GM04504 (cell line): Measurements from ENCODE around the gene HIVEP3.
"Not testable (repeated sequence)": the region's sequence is repeated elsewhere in the genome, so short reads cannot be mapped to it uniquely, and the experiment has no call there.

Experiments
- DNase-seq: peaks from one replicate; pipeline ENCODE4 v3.0.0-alpha.2; 2012; ENCODE audit warnings: low read depth

The HIVEP3 gene

DNA sequence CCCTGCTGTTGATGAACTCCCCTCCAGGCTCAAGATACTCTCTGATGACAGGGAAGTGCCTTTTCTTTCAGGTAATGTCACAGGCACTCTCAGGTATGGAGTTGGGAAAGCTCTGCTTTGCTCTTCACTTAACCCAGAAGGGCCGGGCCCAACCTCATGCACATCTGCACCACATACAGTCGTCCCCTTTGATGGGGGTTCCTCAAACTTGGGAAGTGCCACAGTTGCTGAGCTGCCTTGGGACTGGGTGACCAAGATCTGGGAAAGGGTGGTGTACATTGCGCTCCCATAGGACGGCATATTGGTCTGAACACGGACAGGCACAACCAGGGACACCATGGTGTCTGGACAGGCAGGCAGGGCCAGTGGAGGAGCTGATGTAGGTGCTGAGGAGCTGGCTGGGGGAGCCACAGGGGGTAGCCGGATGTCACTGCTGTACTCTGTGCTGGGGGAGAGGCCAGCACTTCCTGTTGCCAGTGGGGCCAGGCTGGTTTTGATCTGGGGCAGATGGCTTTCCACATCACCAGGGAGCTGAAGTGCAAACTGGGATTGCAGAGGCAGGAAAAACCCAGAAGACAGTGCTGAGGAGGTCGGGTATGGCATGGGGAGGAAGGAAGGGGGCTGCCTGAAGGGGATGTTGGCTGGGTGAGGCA lies 338.1 kb downstream of the HIVEP3 start:
- DNase-seq = no peak

DNA sequence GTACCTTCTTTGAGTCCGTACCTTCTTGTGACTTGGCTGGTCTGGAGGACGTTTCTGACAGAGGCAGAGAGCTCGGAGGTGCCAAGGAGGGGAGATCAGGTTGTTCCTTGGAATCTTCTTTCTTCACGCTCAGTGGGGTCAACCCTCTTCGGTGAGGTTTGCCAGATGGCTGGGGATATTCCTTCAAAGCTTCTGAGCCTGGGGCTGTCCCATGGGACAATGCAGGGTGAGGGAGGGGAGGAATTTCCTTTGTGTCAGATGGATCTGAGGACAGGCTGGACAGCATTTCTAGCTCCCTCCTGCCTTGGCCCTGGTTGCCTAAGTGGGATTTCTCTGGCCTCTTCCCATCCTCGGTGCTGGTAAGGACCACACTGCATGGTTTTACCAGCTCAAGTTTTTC lies 338.7 kb downstream of the HIVEP3 start:
- DNase-seq = no peak

DNA sequence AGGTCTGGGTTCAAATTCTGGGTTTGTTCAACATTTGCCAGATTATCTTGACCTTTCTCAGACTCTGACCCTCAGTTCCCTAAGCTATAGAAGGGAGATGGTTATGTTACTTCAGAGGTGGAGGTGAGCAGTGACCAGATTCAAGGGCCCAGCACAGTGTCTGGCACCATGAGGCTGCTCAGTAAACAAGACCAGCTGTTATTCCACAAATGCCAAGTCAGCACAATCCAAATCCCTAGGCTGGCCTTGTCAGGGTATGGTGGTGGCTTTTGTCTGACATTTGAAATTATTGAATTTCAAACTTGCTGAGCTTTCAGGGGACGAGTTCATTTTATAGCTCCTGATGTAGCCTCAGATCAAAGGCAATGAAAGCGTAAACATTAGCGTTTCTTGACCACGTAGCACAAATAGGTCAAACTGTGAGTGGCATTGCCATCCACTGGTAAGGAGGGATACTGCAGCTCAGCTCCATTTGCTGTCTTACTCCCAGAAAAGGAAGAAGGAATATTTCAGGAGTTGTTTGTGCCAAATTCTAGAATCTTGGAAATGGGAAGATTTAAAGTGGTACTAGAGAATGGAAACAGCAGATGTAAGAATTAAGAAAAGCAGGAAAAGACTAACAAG lies 339.9 kb downstream of the HIVEP3 start:
- no peak for DNase-seq

DNA sequence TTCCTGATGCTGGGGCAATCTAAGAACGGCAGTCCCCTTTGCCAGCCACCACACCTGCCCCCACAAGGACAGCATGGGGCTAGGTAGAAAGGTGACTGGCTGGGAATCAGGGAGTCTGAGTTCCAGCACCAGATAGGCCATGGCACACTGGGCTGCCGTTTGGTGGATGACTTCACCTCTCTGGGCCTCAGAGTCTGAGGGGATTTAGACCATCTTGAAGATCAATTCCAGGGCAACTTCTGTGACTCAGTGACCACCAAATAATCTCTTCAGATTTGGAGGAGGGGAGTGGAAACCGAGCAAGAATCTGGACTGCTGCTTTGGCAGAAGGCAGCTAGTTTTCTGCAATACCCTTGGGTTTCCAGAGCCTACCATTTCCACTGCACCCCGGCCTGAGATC lies 342.1 kb downstream of the HIVEP3 start:
- no peak for DNase-seq

DNA sequence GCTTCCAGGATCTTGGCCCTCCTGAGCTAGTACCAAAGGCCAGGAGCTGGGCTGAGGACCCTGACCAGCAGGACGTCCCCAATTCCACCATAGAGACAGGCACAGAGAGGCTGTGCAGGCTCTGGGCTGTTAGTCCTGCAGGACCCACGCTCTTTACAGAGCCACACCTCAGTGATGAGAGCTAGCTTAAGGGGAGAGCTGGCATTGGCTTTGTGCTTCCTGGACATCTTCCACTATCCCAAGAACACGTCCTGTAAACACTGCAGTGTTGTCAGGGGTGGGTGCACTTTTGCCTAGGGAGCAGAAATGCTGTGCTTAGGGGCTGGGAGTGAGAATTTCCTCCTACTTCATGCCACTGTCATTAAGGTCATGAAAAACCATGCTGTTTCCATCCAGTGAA lies 342.5 kb downstream of the HIVEP3 start:
- no peak for DNase-seq

DNA sequence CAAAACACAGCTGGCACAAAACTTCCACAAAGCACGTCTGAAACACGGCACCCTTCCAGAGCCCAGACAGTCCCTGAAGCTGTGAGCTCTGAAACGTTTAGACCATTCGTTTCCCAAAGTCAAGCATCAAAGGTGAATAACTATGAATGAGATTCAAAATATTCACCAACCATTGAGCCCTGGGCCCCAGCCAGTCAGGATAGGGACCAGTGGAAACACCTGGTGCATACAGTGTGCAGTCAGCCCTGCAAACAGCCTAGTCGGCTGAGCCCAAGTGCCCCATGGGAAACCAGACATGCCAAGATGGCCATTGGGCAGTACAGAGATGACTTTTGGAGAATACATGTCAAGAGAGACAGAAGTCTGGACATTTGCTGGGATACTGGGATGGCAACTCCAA lies 343.9 kb downstream of the HIVEP3 start:
- DNase-seq = no peak

DNA sequence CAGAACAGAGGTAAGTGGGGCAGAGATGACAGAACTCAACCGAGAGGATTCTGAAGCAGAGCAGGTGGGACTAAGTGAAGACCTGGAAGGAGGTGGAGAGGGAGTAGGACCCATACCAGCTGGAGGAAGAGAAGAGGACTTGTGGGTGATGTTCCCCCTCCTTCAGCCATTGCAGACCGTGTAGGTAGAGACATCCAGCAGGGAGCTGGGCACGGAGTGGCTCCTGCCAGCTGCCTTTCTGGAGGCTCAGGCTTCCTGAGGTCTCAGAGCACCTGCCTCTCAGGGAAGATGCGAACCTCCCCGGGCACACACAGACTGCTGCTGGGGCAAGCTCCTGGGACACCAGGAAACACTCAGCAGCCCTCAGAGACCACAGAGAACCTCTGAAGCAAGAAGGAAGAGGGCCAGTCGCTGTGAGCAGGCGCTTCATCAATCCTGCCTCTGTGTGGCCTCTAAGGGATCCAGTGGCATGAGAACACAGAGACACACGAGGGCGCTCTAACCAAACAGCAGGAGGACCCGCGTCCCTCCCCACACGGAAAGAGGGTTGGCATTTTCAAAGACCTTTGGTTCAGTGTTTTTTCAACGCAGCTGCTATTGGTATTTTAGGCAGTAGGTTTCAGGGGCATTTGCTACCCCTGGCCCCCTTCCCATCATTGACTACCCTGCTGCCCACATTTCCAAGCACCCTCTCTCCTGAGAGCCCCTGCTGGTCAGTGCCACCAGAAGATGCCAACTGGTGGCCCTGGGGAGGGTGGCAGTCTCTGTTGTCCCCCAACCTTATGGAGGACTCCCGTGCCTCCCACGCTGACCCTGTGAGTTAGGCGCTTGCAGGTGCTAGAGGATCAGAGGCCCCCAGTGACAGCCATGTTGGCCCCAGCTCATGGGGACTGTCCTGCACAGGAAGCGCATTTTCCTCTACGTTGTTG lies 344.7 kb downstream of the HIVEP3 start:
- DNase-seq = peak; percentile 64

DNA sequence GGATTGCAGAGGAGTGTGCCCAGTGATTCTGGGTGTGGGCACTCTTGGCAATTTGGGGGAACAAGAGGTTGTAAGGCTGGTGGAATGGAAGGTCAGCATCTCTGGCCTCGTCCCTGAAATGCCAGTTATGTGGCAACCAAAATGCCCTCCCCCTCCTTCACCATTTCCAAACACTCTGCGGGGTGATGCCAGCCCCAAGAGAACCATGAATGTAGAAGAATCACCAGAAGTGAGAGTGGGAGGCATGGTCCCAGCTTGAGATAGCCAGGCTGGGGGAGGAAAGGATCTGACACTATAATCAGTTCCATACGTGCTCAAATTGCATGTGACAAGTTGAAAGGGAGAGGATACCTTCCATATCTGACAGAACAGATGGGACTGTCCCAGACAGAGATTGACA lies 345.5 kb downstream of the HIVEP3 start:
- DNase-seq = no peak

DNA sequence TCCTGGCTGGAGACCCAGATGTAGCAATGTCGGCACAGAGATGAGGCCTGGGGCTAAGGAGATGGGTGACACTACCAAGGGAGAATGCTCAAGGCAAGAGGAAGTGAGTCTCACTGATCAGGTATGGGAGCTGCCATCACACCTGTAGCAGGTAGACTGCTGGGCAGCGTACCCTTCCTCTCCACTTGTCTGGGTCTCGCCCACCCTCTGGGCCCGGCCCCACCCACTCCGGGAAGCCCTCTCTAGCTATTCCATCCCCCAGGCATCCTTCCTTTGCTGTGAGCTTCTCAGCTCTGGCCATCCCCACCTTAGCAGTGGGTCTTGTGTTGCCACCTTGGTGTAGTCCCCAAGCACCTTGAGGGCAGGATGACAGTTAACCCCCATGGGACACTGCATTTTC lies 346.5 kb downstream of the HIVEP3 start:
- no peak for DNase-seq

DNA sequence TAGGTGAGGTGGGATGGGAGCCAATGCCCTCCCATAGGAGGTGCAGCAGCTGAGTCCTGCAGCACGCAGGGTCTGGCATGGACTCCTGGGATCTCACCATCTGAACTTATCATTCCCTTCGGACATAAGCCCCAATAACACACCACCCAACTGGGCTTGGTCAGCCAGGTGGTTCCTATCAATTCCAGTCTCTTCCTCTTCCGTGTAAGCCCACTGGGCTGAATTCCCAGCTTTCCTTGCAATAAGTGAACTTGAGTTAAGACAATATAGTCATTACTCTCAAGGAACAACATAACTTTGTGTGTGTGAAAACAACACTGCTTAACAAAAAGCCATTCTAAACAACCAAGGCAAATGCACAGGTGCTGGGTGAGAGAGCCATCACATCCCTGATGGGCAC lies 347.7 kb downstream of the HIVEP3 start:
- no peak for DNase-seq

DNA sequence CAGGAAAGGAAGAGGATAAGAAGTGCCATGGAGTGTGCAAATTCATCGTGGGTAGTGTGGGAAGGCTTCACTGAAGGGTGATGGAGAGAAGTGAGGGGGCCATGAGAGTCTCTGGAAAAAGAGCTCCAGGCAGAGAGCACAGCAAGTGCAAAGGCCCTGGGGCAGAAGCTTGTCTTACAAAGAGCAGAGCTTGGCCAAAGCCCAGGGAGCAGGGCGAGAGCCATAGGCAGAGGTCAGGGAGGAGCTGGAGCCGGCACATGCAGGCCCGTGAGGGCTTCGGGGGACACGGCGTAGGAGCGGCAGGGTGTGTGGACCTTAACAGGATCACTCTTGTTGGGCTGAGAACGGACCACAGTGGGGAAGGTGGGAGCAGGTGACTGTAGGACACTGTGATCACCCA lies 350.5 kb downstream of the HIVEP3 start:
- DNase-seq = no peak

DNA sequence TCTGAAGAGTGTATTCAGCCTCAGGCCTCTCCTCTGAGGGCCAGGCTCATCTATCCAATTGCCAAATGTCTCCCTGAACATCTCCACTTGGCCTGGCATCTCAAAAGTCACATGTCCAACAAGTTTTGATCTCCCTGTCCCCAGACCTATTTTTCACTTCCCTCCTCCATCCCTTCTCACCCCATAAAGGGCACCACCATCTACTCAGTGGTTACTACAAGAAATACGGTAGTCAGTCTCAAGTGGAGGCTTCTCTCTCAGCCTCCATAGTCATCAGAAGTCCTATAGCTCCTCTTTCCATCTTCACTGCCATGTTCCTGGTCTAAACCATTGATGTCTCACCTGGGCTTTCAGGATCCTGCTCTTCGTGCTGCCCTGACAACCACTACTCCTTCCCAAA lies 351.8 kb downstream of the HIVEP3 start:
- DNase-seq = no peak

DNA sequence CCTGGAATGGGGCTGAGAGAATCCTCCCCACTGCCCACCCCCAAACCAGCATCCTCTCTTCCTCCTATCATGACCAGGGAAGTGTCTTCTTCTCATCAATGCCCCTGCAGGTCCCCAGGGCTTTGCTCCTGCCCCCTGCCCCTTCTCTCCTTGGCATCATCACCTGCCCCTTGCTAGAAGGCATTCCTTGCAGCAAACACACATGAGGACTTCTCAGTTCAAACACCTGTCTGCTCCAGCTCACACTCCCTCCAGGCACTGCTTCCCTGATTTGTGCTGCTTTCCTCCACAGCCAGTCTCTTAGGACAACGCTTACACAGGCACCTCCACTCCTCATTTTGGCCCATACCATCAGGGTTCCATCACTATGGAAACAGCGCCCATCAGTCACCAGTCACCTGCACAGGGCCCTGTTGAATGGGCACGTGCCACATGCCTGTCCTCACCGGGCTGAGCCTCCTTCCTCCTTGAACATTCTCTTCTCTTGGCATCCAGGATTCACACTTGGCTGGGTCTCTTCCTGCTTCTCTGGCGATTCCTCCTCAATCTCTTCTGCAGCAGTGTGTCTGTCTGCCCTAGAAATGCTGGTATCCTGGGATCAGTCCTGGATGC lies 352.3 kb downstream of the HIVEP3 start:
- DNase-seq = no peak

DNA sequence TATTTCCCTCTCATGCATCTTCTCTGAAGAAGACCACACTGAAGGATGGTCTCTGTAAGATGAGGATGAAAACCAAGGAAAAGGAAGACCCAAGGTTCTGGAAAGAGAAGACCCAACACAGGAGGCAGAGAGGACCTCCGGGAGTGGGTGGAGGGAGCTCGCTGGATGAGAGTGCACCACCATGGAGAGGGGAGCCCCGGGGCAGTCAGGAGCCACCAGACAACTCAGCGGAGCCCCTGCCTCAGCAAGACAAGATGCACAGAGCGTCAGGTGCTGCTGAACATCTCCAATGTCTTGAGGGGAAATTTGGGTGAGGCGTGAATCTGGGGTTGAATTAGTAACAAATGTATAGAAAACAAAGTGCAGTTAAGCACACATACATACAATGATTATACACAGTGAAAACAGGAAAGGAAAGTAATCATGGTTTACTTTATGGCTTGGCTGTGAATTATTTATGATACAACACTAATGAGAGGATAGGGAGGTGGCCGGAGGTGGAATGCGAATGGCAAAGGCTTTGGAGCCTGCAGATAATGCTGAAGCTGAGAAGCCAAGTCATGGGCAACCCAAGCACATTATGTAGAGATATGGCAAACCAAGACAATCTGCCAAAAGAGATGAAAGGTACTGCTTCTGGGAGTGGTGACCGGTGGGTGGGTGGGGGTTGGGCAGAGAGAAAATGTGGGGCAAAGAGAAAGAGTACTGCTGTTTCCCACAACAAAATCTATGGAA lies 353.8 kb downstream of the HIVEP3 start:
- DNase-seq = no peak

DNA sequence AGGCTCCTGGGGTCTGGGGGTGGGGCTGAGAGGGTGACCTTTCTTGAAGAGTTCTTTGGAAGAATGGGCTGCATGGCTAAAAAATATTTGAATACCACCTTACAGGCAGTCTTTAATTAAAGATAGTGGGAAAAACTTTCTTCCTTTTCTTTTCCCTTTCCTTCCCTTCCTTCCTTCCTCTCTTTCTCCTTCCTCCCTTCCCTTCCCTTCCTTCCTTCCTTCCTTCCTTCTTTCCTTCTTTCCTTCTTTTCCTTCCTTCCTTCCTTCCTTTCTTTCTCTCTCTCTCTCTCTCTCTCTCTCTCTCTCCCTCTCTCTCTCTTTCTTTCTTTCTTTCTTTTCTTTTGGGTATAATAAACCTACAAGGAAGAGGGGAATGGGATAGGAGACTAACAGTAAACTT lies 356.4 kb downstream of the HIVEP3 start:
- DNase-seq = no peak

DNA sequence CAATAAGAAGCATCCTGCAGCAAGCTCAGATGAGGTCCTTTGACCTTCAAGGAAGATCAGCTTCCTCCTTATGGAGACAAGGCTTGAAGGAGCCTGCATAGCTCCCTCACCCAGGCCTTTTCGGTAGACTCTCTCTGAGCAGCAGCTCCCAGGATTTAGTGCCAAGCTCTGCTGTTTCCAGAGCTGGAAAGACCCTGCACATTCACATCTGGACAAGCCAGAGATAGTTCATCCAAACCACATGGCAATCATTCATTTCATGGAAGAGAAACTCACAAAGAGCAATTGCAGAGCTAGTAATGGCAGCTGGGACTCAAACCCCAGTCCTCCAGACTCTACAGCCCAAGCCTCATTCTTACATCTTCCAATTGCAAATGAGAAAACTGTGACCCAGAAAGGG lies 357.8 kb downstream of the HIVEP3 start:
- DNase-seq = no peak

DNA sequence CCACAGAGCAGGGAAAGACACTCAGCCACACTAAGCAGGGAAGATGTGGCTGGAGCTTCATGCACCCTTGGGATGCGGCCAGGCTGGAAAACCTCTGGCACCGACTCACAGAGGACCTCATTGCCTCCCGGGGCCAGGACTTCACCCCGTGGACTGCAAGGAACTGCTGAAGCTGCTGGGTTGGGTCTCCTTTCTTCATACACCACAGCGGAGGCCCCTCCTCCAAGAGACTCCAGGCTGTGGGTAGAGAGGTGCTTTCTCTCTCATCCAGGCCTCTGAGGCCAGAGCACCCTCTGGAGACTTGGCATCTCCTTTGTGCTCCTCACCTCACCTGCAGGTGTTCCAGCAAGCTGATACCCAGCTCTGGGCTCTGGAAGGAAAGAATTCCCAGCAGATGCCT lies 358.2 kb downstream of the HIVEP3 start:
- no peak for DNase-seq

DNA sequence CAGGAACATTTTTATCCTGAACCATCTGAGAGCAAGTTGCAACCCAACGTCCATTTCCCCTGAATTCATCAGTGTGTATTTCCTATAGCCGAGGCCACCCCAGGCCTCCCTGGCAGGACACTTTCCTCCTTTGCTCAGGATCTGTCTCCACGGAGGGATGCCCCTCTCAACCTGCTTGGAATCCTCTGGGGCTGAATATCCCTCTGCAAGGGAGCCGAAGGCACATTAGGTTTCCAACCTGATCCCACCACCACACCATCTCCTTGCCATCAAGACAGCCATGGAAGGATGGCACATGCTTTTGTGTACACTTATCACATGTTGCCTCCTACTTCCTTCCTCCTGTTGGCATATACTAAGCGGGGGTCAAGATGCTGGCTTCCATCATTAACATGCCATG lies 359.4 kb downstream of the HIVEP3 start:
- no peak for DNase-seq

DNA sequence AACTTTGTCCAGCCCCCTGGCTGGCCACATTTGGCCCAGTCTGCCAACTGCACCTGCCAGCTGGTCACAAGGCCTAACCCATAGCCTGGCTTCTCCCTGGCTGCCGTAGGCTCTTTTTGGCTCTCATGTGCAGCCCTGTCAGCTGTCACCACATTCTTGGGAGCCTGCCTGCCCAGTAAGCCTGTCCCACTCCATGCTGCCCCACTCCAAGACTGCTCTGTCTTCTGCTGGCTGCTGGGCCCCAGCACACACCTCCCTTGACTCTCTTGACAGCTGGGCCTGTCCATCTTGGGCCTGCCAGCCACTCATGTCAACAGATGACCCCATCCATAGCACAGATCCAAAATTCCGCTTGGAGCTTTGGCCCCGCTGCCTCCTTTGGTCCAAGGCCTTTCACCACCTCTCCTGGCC lies 360.0 kb downstream of the HIVEP3 start:
- no peak for DNase-seq

DNA sequence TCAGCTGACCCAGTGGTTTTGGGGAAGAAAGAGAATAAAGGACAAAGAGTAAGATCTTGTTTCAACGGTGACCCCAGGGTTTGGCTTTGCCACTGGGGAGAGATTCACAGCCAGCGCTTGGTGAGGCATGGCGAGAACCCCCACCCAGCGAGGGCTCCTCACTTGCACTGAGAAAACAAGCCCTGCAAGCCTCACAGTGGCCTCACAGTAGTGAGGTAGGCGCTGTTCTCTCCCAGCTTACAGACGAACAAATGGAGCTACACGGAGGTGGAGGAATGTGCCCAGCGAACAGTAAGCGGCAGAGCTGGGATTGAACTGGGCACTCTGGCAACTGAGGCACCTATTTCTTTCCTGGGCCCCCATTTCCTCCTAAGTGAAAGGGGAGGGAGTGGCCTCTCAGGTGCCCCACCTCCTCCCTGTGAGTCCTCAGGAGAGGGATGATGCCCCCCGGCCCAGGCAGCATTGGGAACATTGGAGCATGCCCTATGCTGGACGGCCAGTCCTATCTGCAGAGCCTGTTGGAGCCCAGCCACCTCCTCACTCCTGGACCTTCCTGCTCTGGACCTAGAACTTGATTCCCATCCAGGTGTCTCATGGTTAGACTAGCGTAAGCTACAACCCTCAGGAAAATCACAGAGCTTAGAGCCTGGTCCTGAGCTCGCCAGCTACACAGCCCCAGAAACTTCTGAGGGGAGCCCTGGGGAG lies 360.8 kb downstream of the HIVEP3 start:
- no peak for DNase-seq

DNA sequence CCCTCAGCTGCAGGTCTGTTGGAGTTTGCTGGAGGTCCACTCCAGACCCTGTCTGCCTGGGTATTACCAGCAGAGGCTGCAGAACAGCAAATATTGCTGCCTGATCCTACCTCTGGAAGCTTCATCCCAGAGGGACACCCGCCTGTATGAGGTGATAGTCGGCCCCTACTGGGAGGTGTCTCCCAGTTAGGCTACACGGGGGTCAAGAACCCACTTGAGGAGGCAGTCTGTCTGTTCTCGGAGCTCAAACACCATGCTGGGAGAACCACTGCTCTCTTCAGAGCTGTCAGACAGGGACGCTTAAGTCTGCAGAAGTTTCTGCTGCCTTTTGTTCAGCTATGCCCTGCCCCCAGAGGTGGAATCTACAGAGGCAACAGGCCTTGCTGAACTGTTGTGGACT lies 364.0 kb downstream of the HIVEP3 start:
- not testable (repeated sequence) for DNase-seq
